Natural killer cell treated with Interleukin-12 subunit alpha and Interleukin-12 subunit beta and Interleukin-15 and Interleukin-18, amount 100 ng/mL, for 72 hours (primary cell): Measurements from ENCODE around the gene MATCAP1. TPM values are rescaled to one million over a fixed set of nuclear protein-coding genes. Genes with fewer than 3 reads are reported as not detected.

Experiments used
- ATAC-seq, 2 donors: fragments of 150-1000 bp; cut with Tn5 transposase in 1 of 2; sonication (Bioruptor Pico), chemical (Tn5 transposase) in 1 of 2; 2 replicates each; pipeline ENCODE4 v1.10.0; 2021
- DNase-seq: peaks from one replicate; pipeline ENCODE4 v3.0.0; 2022; ENCODE audit warnings: low spot score
- H3K27ac Mint-ChIP-seq, 2 donors: 1 replicate in 1 of 2; 2 replicates in 1 of 2; pipeline ENCODE4 v1.8.0; 2022; ENCODE audit warnings: mixed read lengths in 2 of 2, mild to moderate bottlenecking in 1 of 2, moderate library complexity in 1 of 2
- H3K27me3 Mint-ChIP-seq, 2 donors: 1 replicate in 1 of 2; 2 replicates in 1 of 2; pipeline ENCODE4 v1.8.0; 2022; ENCODE audit warnings: mixed read lengths in 2 of 2
- H3K36me3 Mint-ChIP-seq: one replicate; pipeline ENCODE4 v1.8.0; 2022; ENCODE audit warnings: mixed read lengths
- H3K4me1 Mint-ChIP-seq, 2 donors: 1 replicate in 1 of 2; 2 replicates in 1 of 2; pipeline ENCODE4 v1.8.0; 2022; ENCODE audit warnings: low read depth in 2 of 2, mixed read lengths in 2 of 2, mild to moderate bottlenecking in 1 of 2
- H3K4me3 Mint-ChIP-seq: one replicate; pipeline ENCODE4 v1.8.0; 2022; ENCODE audit warnings: mixed read lengths
- H3K9me3 Mint-ChIP-seq: 2 replicates; pipeline ENCODE4 v1.8.0; 2022; ENCODE audit warnings: mixed read lengths
- total RNA-seq, 2 donors: library from RNA; stranded (reverse); gene quantifications; one replicate each; pipeline ENCODE4 v1.2.3, GENCODE V29; 2022

Gene MATCAP1
- total RNA-seq, 2 donors from 2014 or later, result 33.2 to 33.8 TPM

- no peak for DNase-seq
- Mint-ChIP-seq H3K4me3 (no peak overlapping the region), H3K27me3 (peaks cover under 1 to 5% of the 10 kb centered on the region in 2 donors), H3K4me1 (peaks cover 0 to 2% of the 10 kb centered on the region in 2 donors), H3K9me3 (no peaks in the 10 kb centered on the region), H3K27ac (no peak overlapping the region), H3K36me3 (peaks cover 12% of the 10 kb centered on the region)
- ATAC-seq, result no peak
Measured at GRCh38 chr16:67147437-67148140, 36.2 kb downstream of the MATCAP1 start.

GRCh38 chr16:67146523-67147357 is 37.0 kb downstream of the MATCAP1 start:
- Mint-ChIP-seq H3K27ac (no peak overlapping the region), H3K4me1 (peaks cover 0 to 2% of the 10 kb centered on the region in 2 donors)

GRCh38 chr16:67145746-67146145 is 38.0 kb downstream of the MATCAP1 start:
- H3K27ac Mint-ChIP-seq, result no peak overlapping the region
- no peaks in the 10 kb centered on the region for H3K27me3 Mint-ChIP-seq
- H3K4me3 Mint-ChIP-seq, result no peak overlapping the region
- H3K4me1 Mint-ChIP-seq, result peaks cover 0 to 2% of the 10 kb centered on the region in 2 donors
- no peak for DNase-seq
- H3K36me3 Mint-ChIP-seq, result peaks cover 17% of the 10 kb centered on the region
- H3K9me3 Mint-ChIP-seq, result no peaks in the 10 kb centered on the region
- no peak for ATAC-seq

More at GRCh38 chr16:67146523-67147357, 37.0 kb downstream of the MATCAP1 start:
- Mint-ChIP-seq H3K4me3 (no peak overlapping the region), H3K9me3 (no peaks in the 10 kb centered on the region), H3K27me3 (peaks cover 0 to 5% of the 10 kb centered on the region in 2 donors), H3K36me3 (peaks cover 12% of the 10 kb centered on the region)
- ATAC-seq, result no peak
- no peak for DNase-seq

- no peak overlapping the region for H3K4me3 Mint-ChIP-seq
- ATAC-seq (no peak), DNase-seq (no peak)
- H3K27me3 Mint-ChIP-seq, result no peaks in the 10 kb centered on the region
- no peaks in the 10 kb centered on the region for H3K9me3 Mint-ChIP-seq
- no peak overlapping the region for H3K27ac Mint-ChIP-seq
- H3K36me3 Mint-ChIP-seq, result peaks cover 23% of the 10 kb centered on the region
- peaks cover 0 to 2% of the 10 kb centered on the region in 2 donors for H3K4me1 Mint-ChIP-seq
Measured at GRCh38 chr16:67144943-67145342, 38.8 kb downstream of the MATCAP1 start.

GRCh38 chr16:67142342-67142741 is 41.4 kb downstream of the MATCAP1 start:
- Mint-ChIP-seq H3K27me3 (no peaks in the 10 kb centered on the region), H3K9me3 (no peaks in the 10 kb centered on the region), H3K4me3 (no peak overlapping the region), H3K4me1 (no peaks in the 10 kb centered on the region), H3K27ac (no peak overlapping the region), H3K36me3 (peaks cover 17% of the 10 kb centered on the region)
- DNase-seq (no peak), ATAC-seq (no peak)

DNA sequence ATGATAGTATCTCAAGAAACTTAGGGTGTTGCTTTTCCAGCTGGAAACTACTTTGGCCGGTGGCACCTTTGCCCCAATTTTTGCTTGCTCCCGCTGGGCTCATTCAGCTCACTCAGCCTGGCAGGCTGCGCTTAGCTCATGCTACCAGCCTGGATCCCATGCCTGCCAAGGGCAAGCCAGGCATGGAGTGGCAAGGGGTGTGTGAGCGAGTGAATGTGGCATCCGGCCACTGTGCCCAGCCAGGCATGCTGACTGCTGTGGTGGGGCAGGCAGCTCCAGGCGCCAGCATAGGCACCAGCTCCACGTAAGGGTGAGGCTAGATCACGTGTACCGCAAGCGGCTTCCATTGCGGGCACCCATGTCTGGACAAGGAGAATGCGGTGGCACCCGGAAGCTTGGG is 42.4 kb downstream of the MATCAP1 start:
- no peak overlapping the region for H3K4me3 Mint-ChIP-seq
- H3K27ac Mint-ChIP-seq, result no peak overlapping the region
- ATAC-seq, result no peak
- H3K36me3 Mint-ChIP-seq, result peaks cover 17% of the 10 kb centered on the region
- DNase-seq, result no peak
- H3K27me3 Mint-ChIP-seq, result no peaks in the 10 kb centered on the region
- H3K9me3 Mint-ChIP-seq, result no peaks in the 10 kb centered on the region
- H3K4me1 Mint-ChIP-seq, result no peaks in the 10 kb centered on the region

DNA sequence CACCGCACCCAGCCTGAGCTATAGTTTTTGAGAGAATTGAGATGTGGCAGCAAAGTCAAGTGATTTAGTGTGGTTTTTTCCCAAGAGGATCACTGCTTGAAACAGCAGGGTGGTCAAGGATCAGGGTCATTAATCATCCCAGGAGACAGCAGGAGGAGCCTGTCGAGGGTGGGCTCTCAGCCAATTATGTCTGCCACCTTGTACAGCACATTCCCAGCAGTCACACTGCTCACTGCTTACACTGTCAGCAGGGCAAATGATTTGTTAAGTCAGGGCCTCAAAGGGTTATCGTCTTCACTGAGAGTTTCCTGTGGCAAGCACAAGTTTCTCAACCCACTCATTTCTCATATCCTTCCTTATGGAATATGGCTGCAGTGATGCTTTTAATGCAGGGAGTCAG is 46.2 kb downstream of the MATCAP1 start:
- no peaks in the 10 kb centered on the region for H3K9me3 Mint-ChIP-seq
- H3K4me1 Mint-ChIP-seq, result no peaks in the 10 kb centered on the region
- no peaks in the 10 kb centered on the region for H3K27me3 Mint-ChIP-seq
- no peak overlapping the region for H3K27ac Mint-ChIP-seq
- DNase-seq (no peak), ATAC-seq (no peak)
- peaks cover 15% of the 10 kb centered on the region for H3K36me3 Mint-ChIP-seq
- no peak overlapping the region for H3K4me3 Mint-ChIP-seq

- DNase-seq, result no peak
- Mint-ChIP-seq H3K27me3 (no peaks in the 10 kb centered on the region), H3K9me3 (no peaks in the 10 kb centered on the region), H3K36me3 (peaks cover 12% of the 10 kb centered on the region), H3K4me3 (no peak overlapping the region), H3K4me1 (peaks cover 3 to 5% of the 10 kb centered on the region in 2 donors), H3K27ac (no peak overlapping the region)
- ATAC-seq, result no peak
Measured at GRCh38 chr16:67129422-67129821, 54.3 kb downstream of the MATCAP1 start.

DNA sequence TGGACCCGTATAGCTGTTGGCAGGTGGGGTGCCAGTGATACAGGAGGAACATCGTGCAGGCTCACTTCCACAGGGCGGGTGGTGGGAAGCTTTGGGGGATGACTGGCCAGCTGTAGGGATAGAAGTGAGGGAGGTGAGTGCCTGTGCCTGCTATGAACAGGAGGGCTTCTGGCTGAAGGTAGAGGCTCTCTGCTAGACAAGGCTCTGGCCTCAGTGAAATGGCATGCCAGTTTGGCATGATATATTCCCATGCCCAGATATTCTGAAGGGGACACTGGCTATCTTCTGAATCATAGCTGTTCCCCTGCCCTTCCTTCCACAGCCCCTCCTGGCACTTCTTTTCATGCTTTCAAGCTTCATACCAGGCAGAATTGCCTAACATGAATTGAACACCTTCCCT is 54.9 kb downstream of the MATCAP1 start:
- H3K36me3 Mint-ChIP-seq, result peaks cover 14% of the 10 kb centered on the region
- H3K9me3 Mint-ChIP-seq, result no peaks in the 10 kb centered on the region
- no peaks in the 10 kb centered on the region for H3K27me3 Mint-ChIP-seq
- H3K4me1 Mint-ChIP-seq, result peaks cover 3 to 5% of the 10 kb centered on the region in 2 donors
- DNase-seq (no peak), ATAC-seq (no peak)
- H3K4me3 Mint-ChIP-seq, result no peak overlapping the region
- H3K27ac Mint-ChIP-seq, result no peak overlapping the region

GRCh38 chr16:67128417-67128816 is 55.3 kb downstream of the MATCAP1 start:
- Mint-ChIP-seq H3K4me3 (no peak overlapping the region), H3K27me3 (no peaks in the 10 kb centered on the region), H3K4me1 (peaks cover 5% of the 10 kb centered on the region in 2 donors), H3K9me3 (no peaks in the 10 kb centered on the region), H3K36me3 (peaks cover 18% of the 10 kb centered on the region), H3K27ac (no peak overlapping the region)
- ATAC-seq (no peak), DNase-seq (no peak)

Other genes starting within 250 kb of the MATCAP1 start
- gene CIAO2B, start 249.6 kb downstream of the MATCAP1 start, total RNA-seq, result 100 to 1,000 TPM; 147 to 153 TPM
- 10 to 100 TPM; 27.7 to 36.7 TPM for gene CES2, start 248.4 kb downstream of the MATCAP1 start, total RNA-seq
- gene CES3, start 222.7 kb downstream of the MATCAP1 start, total RNA-seq, result 1 to 10 TPM in 1 of 2 donors, not detected in 1; 1.6 TPM
- gene CES4A, start 195.4 kb downstream of the MATCAP1 start, total RNA-seq, result 1 to 10 TPM; 6.5 to 8.2 TPM
- gene CBFB, start 154.8 kb downstream of the MATCAP1 start, total RNA-seq, result 100 to 1,000 TPM; 128 to 161 TPM
- 10 to 100 TPM; 14.3 to 26.7 TPM for gene PHAF1, start 74.0 kb downstream of the MATCAP1 start, total RNA-seq
- gene B3GNT9, start 33.0 kb downstream of the MATCAP1 start, total RNA-seq, result 1 to 10 TPM; 3.3 to 3.8 TPM
- 10 to 100 TPM; 38.5 to 51.2 TPM for gene TRADD, start 24.1 kb downstream of the MATCAP1 start, total RNA-seq
- 10 to 100 TPM; 15.3 to 16.8 TPM for gene FBXL8, start 24.0 kb downstream of the MATCAP1 start, total RNA-seq
- 10 to 100 TPM; 17.2 to 19.4 TPM for gene HSF4, start 19.2 kb downstream of the MATCAP1 start, total RNA-seq
- gene NOL3, start 13.4 kb downstream of the MATCAP1 start, total RNA-seq, result 10 to 100 TPM; 10.5 to 20.1 TPM
- under 1 TPM in 1 of 2 donors, not detected in 1; 0.38 TPM for gene EXOC3L1, start 6.2 kb upstream of the MATCAP1 start, total RNA-seq
- gene E2F4, start 8.2 kb upstream of the MATCAP1 start, total RNA-seq, result 100 to 1,000 TPM; 110 to 188 TPM
- gene ELMO3, start 15.2 kb upstream of the MATCAP1 start, total RNA-seq, result 10 to 100 TPM in 1 of 2 donors, 1 to 10 TPM in 1; 3.6 to 13.9 TPM
- 10 to 100 TPM; 55.1 to 56.1 TPM for gene TMEM208, start 43.2 kb upstream of the MATCAP1 start, total RNA-seq
- gene FHOD1, start 63.5 kb upstream of the MATCAP1 start, total RNA-seq, result 100 to 1,000 TPM; 156 to 160 TPM
- 1 to 10 TPM; 1.4 to 5.9 TPM for gene SLC9A5, start 65.0 kb upstream of the MATCAP1 start, total RNA-seq
- 1 to 10 TPM; 5.8 to 8.7 TPM for gene PLEKHG4, start 95.6 kb upstream of the MATCAP1 start, total RNA-seq
- gene KCTD19, start 142.8 kb upstream of the MATCAP1 start, total RNA-seq, result under 1 TPM in 1 of 2 donors, not detected in 1; 0.67 TPM
- gene LRRC36, start 142.9 kb upstream of the MATCAP1 start, total RNA-seq, result under 1 TPM in 1 of 2 donors, not detected in 1; 0.61 TPM
- gene TPPP3, start 209.5 kb upstream of the MATCAP1 start, total RNA-seq, result under 1 TPM in 1 of 2 donors, not detected in 1; 0.31 TPM
- 1 to 10 TPM; 1.6 to 2.0 TPM for gene ZDHHC1, start 232.5 kb upstream of the MATCAP1 start, total RNA-seq
- not detected for gene HSD11B2, start 247.2 kb upstream of the MATCAP1 start, total RNA-seq